DOHH2 (cell line): ENCODE measurements around the gene C1S.

Experiments used
- H3F3A ChIP-seq: fragments of 200-600 bp; sonication (generic), shearing (Covaris generic); 2 replicates; pipeline ENCODE4 v1.6.0; 2016; ENCODE audit warnings: antibody characterized with exemption, mild to moderate bottlenecking; ENCODE audit not compliant: control insufficient read depth, insufficient read depth
- H3K27ac ChIP-seq: fragments of 200-600 bp; sonication (generic); 2 replicates; pipeline ENCODE4 v1.5.1; 2014; ENCODE audit warnings: low read depth, mild to moderate bottlenecking, low read length, moderate library complexity
- H3K27me3 ChIP-seq: fragments of 200-600 bp; sonication (generic); 2 replicates; pipeline ENCODE4 v1.6.1; 2014; ENCODE audit warnings: mild to moderate bottlenecking, low read length, mixed read lengths; ENCODE audit not compliant: control insufficient read depth
- H3K36me3 ChIP-seq: fragments of 200-600 bp; sonication (generic); 2 replicates; pipeline ENCODE4 v1.6.1; 2014; ENCODE audit warnings: mild to moderate bottlenecking, low read length, moderate library complexity, mixed read lengths; ENCODE audit not compliant: control insufficient read depth
- H3K4me1 ChIP-seq: fragments of 200-600 bp; sonication (generic); 2 replicates; pipeline ENCODE4 v1.6.1; 2014; ENCODE audit warnings: mild to moderate bottlenecking, low read length, mixed read lengths; ENCODE audit not compliant: control insufficient read depth
- H3K4me2 ChIP-seq: fragments of 200-600 bp; sonication (generic); 2 replicates; pipeline ENCODE4 v1.6.0; 2014; ENCODE audit warnings: mild to moderate bottlenecking, low read length, moderate library complexity
- H3K4me3 ChIP-seq: fragments of 200-600 bp; sonication (generic); 2 replicates; pipeline ENCODE4 v1.5.1; 2014; ENCODE audit warnings: mild to moderate bottlenecking, low read length, mixed read lengths
- H3K79me2 ChIP-seq: fragments of 200-600 bp; sonication (generic); 2 replicates; pipeline ENCODE4 v1.6.1; 2014; ENCODE audit warnings: mild to moderate bottlenecking, low read length, mixed read lengths; ENCODE audit not compliant: control insufficient read depth
- H3K9me2 ChIP-seq: fragments of 200-600 bp; sonication (generic); replicated peaks from 2 replicates; pipeline ENCODE4 v1.6.1; 2014; ENCODE audit warnings: mild to moderate bottlenecking, low read length, mixed read lengths; ENCODE audit not compliant: control insufficient read depth
- H3K9me3 ChIP-seq: fragments of 200-600 bp; sonication (generic); 2 replicates; pipeline ENCODE4 v1.6.1; 2014; ENCODE audit warnings: antibody characterized with exemption, low read length, mixed read lengths; ENCODE audit not compliant: control insufficient read depth, insufficient read depth
- H4K20me1 ChIP-seq: fragments of 200-600 bp; sonication (generic); 2 replicates; pipeline ENCODE4 v1.6.0; 2014; ENCODE audit warnings: low read depth, mild to moderate bottlenecking, antibody characterized with exemption, low read length, moderate library complexity; ENCODE audit not compliant: control insufficient read depth, insufficient read depth
- EZH2phosphoT487 ChIP-seq: fragments of 200-600 bp; sonication (generic); IDR thresholded peaks from 2 replicates; pipeline ENCODE4 v1.6.1; 2017; ENCODE audit warnings: borderline replicate concordance, mild to moderate bottlenecking, antibody characterized with exemption, low read length, moderate library complexity, mixed read lengths
- TF ChIP-seq, protein P1 (sequence below): fragments of 200-600 bp; sonication (generic); IDR thresholded peaks from one replicate; pipeline ENCODE4 v1.5.1; 2014; ENCODE audit warnings: antibody characterized with exemption, mild to moderate bottlenecking, low read depth, low read length; ENCODE audit not compliant: poor library complexity, severe bottlenecking

Gene C1S

GRCh38 chr12:7117670-7118069 lies 57.2 kb downstream of the C1S start:
- H3K4me1 ChIP-seq: no peaks in the 10 kb centered on the region
- H3K79me2 ChIP-seq: no peaks in the 10 kb centered on the region
- H3F3A ChIP-seq: no peaks in the 10 kb centered on the region
- H3K27ac ChIP-seq: no peak overlapping the region
- TF ChIP-seq EZH2phosphoT487: no peak
- TF ChIP-seq, protein P1, sequence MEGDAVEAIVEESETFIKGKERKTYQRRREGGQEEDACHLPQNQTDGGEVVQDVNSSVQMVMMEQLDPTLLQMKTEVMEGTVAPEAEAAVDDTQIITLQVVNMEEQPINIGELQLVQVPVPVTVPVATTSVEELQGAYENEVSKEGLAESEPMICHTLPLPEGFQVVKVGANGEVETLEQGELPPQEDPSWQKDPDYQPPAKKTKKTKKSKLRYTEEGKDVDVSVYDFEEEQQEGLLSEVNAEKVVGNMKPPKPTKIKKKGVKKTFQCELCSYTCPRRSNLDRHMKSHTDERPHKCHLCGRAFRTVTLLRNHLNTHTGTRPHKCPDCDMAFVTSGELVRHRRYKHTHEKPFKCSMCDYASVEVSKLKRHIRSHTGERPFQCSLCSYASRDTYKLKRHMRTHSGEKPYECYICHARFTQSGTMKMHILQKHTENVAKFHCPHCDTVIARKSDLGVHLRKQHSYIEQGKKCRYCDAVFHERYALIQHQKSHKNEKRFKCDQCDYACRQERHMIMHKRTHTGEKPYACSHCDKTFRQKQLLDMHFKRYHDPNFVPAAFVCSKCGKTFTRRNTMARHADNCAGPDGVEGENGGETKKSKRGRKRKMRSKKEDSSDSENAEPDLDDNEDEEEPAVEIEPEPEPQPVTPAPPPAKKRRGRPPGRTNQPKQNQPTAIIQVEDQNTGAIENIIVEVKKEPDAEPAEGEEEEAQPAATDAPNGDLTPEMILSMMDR: no peak
- no peaks in the 10 kb centered on the region for H4K20me1 ChIP-seq
- no peaks in the 10 kb centered on the region for H3K36me3 ChIP-seq
- H3K4me2 ChIP-seq: no peak overlapping the region
- no peaks in the 10 kb centered on the region for H3K9me3 ChIP-seq
- H3K27me3 ChIP-seq: no peaks in the 10 kb centered on the region
- H3K4me3 ChIP-seq: no peak overlapping the region
- H3K9me2 ChIP-seq: no peaks in the 10 kb centered on the region

DNA sequence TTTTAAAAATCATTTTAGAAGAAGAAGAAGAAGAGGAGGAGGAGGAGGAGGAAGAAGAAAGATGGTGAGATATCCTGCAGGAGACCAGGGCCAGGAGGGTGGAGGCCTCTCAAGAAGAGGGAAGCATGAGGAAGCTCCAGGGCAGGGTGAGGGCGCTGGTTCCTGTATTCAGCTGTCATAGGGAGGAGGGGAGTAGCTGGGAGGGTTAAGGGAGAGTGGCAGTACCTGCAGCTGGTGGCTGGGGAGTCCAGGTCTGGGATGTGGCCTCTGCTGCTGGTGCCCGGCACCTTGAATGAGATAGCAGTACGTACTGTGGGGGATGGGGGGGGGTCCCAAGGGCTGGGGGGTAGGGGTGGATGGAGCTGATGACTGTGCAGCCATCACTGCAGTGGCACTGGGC lies 58.4 kb downstream of the C1S start:
- no peaks in the 10 kb centered on the region for H3K27me3 ChIP-seq
- H3F3A ChIP-seq: no peaks in the 10 kb centered on the region
- H3K27ac ChIP-seq: no peak overlapping the region
- H3K4me2 ChIP-seq: no peak overlapping the region
- no peaks in the 10 kb centered on the region for H3K9me3 ChIP-seq
- no peaks in the 10 kb centered on the region for H3K79me2 ChIP-seq
- H4K20me1 ChIP-seq: no peaks in the 10 kb centered on the region
- H3K9me2 ChIP-seq: no peaks in the 10 kb centered on the region
- H3K4me3 ChIP-seq: no peak overlapping the region
- H3K4me1 ChIP-seq: no peaks in the 10 kb centered on the region
- TF ChIP-seq, protein P1: no peak
- no peak for TF ChIP-seq EZH2phosphoT487
- H3K36me3 ChIP-seq: no peaks in the 10 kb centered on the region

- Histone ChIP-seq H3K9me3 (no peaks in the 10 kb centered on the region), H3K4me3 (no peak overlapping the region), H3F3A (no peaks in the 10 kb centered on the region), H3K9me2 (no peaks in the 10 kb centered on the region), H3K36me3 (no peaks in the 10 kb centered on the region), H3K27ac (no peak overlapping the region), H4K20me1 (no peaks in the 10 kb centered on the region), H3K4me1 (no peaks in the 10 kb centered on the region), H3K79me2 (no peaks in the 10 kb centered on the region), H3K27me3 (no peaks in the 10 kb centered on the region), H3K4me2 (no peak overlapping the region)
- TF ChIP-seq EZH2phosphoT487: no peak
- TF ChIP-seq, protein P1: no peak
Observed at GRCh38 chr12:7120166-7120565, 59.6 kb downstream of the C1S start.
